ENCODE measurements around the gene PTPRN2. TPM values are rescaled to one million over a fixed set of nuclear protein-coding genes. Genes with fewer than 3 reads are reported as not detected.
A peak's percentile ranks its signal among the peaks of the same experiment; 100 is the strongest.

PTPRN2 gene
- total and polyA plus RNA-seq, 4 donors: 18.1 to 69.9 (median 50.4) TPM

DNA sequence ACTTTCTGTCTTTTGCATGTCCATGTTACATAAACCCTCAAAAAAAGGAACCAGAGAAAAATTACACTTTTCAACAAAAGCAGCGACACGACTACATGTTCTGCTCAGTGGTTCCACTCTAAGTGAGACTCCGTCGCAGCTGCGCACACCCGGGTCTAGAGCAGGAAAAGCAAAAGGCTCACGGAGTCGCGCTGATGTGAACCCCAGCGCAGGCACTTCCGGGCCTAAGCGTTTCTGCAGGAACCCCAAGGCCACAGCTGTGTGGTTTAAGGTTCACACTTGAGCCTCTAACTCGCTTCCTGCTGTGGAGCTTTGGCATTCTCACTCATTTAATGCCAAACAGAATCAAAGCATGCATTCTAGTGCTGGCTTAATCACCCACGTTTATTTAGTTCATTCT is 1010.6 kb downstream of the PTPRN2 start:
- no peaks in the 10 kb centered on the region for H3K27me3 ChIP-seq (ENCODE audit: control insufficient read depth, insufficient read depth, low read length)

DNA sequence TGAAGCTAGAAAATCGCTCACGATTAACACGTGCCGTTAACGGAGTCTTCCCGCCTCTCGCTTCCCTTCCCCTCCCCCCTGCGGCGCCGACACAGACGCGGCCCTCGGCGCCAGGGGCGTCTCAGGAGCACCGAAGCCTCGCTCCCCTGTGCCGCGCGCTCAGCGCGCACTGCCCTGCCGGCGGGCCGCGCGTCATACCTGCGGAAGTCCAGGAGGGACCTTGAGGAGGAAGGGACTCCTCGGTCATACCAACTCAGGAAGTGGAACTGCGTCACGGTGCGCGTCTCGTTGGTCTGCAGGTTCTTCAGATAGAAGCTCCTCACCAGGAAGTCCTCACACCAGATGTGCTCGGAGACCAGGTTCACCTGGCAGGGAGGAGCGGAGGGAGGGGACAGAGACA is 1011.2 kb downstream of the PTPRN2 start:
- Histone ChIP-seq H3K4me3 (ENCODE audit: low read depth, low read length) (no peak overlapping the region), H3K4me1 (ENCODE audit: control insufficient read depth, insufficient read depth, low read length) (peaks cover 22% of the 10 kb centered on the region), H3K27me3 (ENCODE audit: control insufficient read depth, insufficient read depth, low read length) (no peaks in the 10 kb centered on the region), H3K9me3 (ENCODE audit: control insufficient read depth, insufficient read depth, low read length) (no peaks in the 10 kb centered on the region), H3K27ac (ENCODE audit: low read depth, low read length) (no peak overlapping the region), H3K36me3 (ENCODE audit: control insufficient read depth, insufficient read depth, low read length) (peaks cover 20% of the 10 kb centered on the region)
- 55% methylated on average over 36 of the region's 36 CpGs for WGBS (ENCODE audit: insufficient coverage)
- no peak for DNase-seq (ENCODE audit: low read depth in 4 of 6, low spot score in 6 of 6)

More for the DNA sequence above, 1010.6 kb downstream of the PTPRN2 start:
- Histone ChIP-seq H3K27ac (ENCODE audit: low read depth, low read length) (no peak overlapping the region), H3K4me3 (ENCODE audit: low read depth, low read length) (no peak overlapping the region), H3K4me1 (ENCODE audit: control insufficient read depth, insufficient read depth, low read length) (peaks cover 26% of the 10 kb centered on the region), H3K36me3 (ENCODE audit: control insufficient read depth, insufficient read depth, low read length) (peaks cover 20% of the 10 kb centered on the region), H3K9me3 (ENCODE audit: control insufficient read depth, insufficient read depth, low read length) (no peaks in the 10 kb centered on the region)
- DNase-seq (ENCODE audit: low read depth in 4 of 6, low spot score in 6 of 6): no peak
- WGBS (ENCODE audit: insufficient coverage): 75% methylated on average over 14 of the region's 14 CpGs

DNA sequence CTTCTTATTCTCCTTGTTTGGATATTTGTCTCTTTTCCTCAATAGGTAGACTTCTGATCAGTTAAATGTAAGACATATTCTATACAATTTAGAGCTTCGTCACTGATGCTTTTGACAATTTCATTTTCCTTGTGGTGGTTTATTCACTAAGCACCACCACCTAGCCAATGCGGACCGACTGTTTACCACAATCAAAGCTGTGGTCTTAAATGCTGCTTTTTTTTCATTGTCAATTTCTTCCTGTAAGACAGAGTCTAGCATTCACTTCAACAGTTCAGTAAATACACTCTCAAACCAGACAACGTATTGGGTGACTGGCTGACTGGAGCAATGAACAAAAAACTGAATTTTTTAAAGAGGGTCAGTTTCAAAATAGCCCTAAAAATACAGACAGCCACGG is 1011.8 kb downstream of the PTPRN2 start:
- peaks cover 16% of the 10 kb centered on the region for H3K4me1 ChIP-seq (ENCODE audit: control insufficient read depth, insufficient read depth, low read length)
- 73% methylated on average over 4 of the region's 5 CpGs for WGBS (ENCODE audit: insufficient coverage)
- no peaks in the 10 kb centered on the region for H3K9me3 ChIP-seq (ENCODE audit: control insufficient read depth, insufficient read depth, low read length)
- H3K4me3 ChIP-seq (ENCODE audit: low read depth, low read length): no peak overlapping the region
- no peak overlapping the region for H3K27ac ChIP-seq (ENCODE audit: low read depth, low read length)
- H3K36me3 ChIP-seq (ENCODE audit: control insufficient read depth, insufficient read depth, low read length): peaks cover 19% of the 10 kb centered on the region
- no peak for DNase-seq (ENCODE audit: low read depth in 4 of 6, low spot score in 6 of 6)
- no peaks in the 10 kb centered on the region for H3K27me3 ChIP-seq (ENCODE audit: control insufficient read depth, insufficient read depth, low read length)

DNA sequence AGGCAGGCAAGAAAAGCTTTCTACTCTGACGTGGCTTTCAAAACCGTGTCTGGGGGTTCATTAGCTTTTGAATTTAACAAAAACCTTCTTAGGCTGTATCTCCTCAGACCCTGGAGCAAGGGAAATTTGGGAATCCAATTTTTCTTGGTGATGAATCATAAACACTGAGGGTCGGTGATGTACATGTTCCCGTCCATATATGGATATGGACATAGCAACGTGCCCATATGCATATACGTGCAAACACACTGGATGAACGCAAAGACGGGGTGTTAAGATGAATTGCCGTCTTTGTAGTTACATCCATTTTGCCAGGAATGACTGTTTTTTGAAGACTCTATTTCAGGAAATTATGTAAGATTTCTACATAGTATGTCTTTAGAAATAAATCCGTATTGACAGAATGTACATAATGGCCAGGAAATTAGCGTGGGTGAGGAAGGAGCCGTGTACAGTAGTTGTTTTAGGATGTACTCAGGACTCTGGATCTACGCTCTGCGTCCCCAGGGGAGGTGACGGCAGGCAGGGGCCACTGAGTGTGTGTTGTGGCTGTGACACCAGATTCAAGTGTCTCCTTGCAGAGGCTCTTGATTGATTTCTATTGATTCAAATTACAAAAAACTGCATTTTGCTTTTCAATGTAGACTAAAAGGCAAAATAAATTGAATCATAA is 1012.6 kb downstream of the PTPRN2 start:
- peak in 1 of 6 donors; percentile 15 for DNase-seq (ENCODE audit: low read depth in 4 of 6, low spot score in 6 of 6)
- no peak overlapping the region for H3K27ac ChIP-seq (ENCODE audit: low read depth, low read length)
- WGBS (ENCODE audit: insufficient coverage): 94% methylated on average over 9 of the region's 15 CpGs
- no peaks in the 10 kb centered on the region for H3K9me3 ChIP-seq (ENCODE audit: control insufficient read depth, insufficient read depth, low read length)
- no peak overlapping the region for H3K4me3 ChIP-seq (ENCODE audit: low read depth, low read length)
- H3K4me1 ChIP-seq (ENCODE audit: control insufficient read depth, insufficient read depth, low read length): peaks cover 9% of the 10 kb centered on the region
- H3K27me3 ChIP-seq (ENCODE audit: control insufficient read depth, insufficient read depth, low read length): no peaks in the 10 kb centered on the region
- peaks cover 21% of the 10 kb centered on the region for H3K36me3 ChIP-seq (ENCODE audit: control insufficient read depth, insufficient read depth, low read length)

DNA sequence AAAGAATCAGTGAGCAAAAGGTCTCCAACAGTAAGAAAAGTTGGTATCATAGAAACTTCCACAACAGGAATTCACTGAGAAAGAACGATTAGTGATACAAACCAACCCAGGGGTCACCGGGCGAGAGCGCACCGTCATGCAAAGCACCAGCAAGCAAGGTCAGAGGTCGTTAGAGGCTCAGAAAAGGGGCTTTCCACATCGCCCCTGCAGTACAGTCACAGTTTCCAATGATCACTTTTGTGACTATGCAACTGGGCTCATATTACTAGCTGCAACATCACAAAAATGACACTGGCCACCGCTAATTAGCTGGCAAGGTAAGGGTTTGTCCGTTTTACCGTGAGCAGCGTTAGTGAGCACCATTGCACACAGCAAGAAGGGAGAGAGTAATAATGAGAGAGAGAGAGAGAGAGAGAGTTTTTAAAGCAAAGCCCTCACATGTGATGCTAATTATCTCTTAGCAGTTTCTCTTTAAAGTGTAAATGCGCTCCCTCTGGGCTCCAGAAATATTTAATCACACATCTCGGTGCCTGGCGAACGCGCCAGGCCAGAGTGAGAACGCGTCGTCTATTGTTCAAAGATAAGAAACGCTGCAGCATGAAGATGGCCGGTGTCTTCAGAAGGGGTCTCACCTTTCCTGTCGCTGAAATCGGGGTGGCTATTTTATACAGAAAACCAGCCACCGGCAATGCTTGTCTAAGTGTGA is 1013.4 kb downstream of the PTPRN2 start:
- 64% methylated on average over 20 of the region's 24 CpGs for WGBS (ENCODE audit: insufficient coverage)
- no peaks in the 10 kb centered on the region for H3K27me3 ChIP-seq (ENCODE audit: control insufficient read depth, insufficient read depth, low read length)
- H3K9me3 ChIP-seq (ENCODE audit: control insufficient read depth, insufficient read depth, low read length): no peaks in the 10 kb centered on the region
- DNase-seq (ENCODE audit: low read depth in 4 of 6, low spot score in 6 of 6): peak in 2 of 6 donors; percentile 77 to 93
- H3K4me1 ChIP-seq (ENCODE audit: control insufficient read depth, insufficient read depth, low read length): peaks cover 12% of the 10 kb centered on the region
- no peak overlapping the region for H3K27ac ChIP-seq (ENCODE audit: low read depth, low read length)
- peaks cover 21% of the 10 kb centered on the region for H3K36me3 ChIP-seq (ENCODE audit: control insufficient read depth, insufficient read depth, low read length)
- no peak overlapping the region for H3K4me3 ChIP-seq (ENCODE audit: low read depth, low read length)

DNA sequence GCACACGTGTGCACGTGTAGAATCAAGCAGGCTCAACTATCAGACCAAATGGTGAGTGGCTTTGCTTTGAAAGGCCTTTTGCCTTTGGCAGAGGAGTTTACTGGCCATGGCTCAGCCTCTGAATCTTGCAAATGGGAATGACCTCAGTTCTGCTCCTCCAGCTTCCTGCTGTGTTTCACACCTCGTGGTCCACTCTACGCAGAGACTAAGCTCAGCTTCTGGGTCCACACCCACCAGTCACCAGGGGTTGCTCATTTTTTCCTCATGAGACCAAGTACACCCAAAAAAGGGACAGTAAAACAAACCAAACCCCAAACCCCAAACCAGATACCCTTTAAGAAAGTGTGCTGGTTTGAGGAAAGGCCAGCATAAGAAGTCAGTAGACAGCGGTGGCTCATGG is 1014.4 kb downstream of the PTPRN2 start:
- H3K4me1 ChIP-seq (ENCODE audit: control insufficient read depth, insufficient read depth, low read length): peaks cover 22% of the 10 kb centered on the region
- H3K27ac ChIP-seq (ENCODE audit: low read depth, low read length): no peak overlapping the region
- WGBS (ENCODE audit: insufficient coverage): 89% methylated on average over 5 of the region's 5 CpGs
- H3K36me3 ChIP-seq (ENCODE audit: control insufficient read depth, insufficient read depth, low read length): peaks cover 23% of the 10 kb centered on the region
- H3K27me3 ChIP-seq (ENCODE audit: control insufficient read depth, insufficient read depth, low read length): no peaks in the 10 kb centered on the region
- H3K4me3 ChIP-seq (ENCODE audit: low read depth, low read length): no peak overlapping the region
- H3K9me3 ChIP-seq (ENCODE audit: control insufficient read depth, insufficient read depth, low read length): no peaks in the 10 kb centered on the region
- no peak for DNase-seq (ENCODE audit: low read depth in 4 of 6, low spot score in 6 of 6)

DNA sequence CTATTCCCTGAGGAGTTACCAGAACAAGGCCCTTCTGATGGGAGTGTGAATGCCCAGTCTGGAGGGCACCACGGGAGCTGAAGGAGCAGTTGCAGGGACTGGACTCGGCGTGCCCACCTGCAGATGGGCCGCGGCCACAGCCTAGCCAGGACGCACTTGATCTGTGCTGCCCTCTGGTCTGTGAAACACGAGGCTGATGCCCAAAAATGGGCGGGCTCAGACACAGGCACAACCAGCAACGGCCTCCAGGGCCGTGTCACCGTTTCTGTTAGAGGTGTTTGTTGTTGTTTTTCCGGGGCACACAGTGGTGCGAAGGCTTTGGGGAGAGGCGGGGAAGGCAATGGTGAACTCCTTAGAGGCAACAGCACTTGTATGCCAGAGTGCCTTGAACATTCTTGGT is 1015.0 kb downstream of the PTPRN2 start:
- WGBS (ENCODE audit: insufficient coverage): 75% methylated on average over 13 of the region's 14 CpGs
- no peaks in the 10 kb centered on the region for H3K27me3 ChIP-seq (ENCODE audit: control insufficient read depth, insufficient read depth, low read length)
- no peak for DNase-seq (ENCODE audit: low read depth in 4 of 6, low spot score in 6 of 6)
- H3K9me3 ChIP-seq (ENCODE audit: control insufficient read depth, insufficient read depth, low read length): no peaks in the 10 kb centered on the region
- H3K4me1 ChIP-seq (ENCODE audit: control insufficient read depth, insufficient read depth, low read length): peaks cover 29% of the 10 kb centered on the region
- H3K36me3 ChIP-seq (ENCODE audit: control insufficient read depth, insufficient read depth, low read length): peaks cover 22% of the 10 kb centered on the region
- H3K27ac ChIP-seq (ENCODE audit: low read depth, low read length): no peak overlapping the region
- no peak overlapping the region for H3K4me3 ChIP-seq (ENCODE audit: low read depth, low read length)

DNA sequence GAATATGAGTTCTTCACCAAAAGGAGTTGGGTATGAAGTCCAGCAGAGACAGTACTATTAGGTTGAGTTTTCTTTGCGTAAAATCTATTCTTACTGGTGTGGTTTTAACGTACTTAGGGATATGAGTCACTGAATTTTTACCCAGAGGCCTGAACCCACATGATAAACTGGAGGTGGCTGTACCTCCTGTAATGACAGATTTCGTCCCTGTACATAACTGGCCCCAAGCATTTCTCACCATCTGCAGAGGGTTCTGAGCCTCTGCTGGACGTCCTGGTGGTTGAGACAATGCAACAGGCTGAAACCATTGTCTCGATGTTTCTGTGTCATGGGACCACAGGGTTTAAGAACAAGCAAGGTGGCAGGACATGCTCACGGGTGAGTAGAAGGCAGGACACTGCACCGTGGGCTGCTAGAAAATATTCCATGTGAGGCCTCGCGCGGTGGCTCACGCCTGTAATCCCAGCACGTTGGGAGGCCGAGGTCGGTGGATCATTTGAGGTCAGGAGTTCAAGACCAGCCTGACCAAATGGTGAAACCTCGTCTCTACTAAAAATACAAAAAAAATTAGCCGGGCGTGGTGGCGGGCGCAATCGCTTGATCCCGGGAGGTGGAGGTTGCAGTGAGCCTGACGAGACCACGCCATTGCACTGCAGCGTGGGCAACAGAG is 1017.0 kb downstream of the PTPRN2 start:
- H3K4me1 ChIP-seq (ENCODE audit: control insufficient read depth, insufficient read depth, low read length): peaks cover 37% of the 10 kb centered on the region
- DNase-seq (ENCODE audit: low read depth in 4 of 6, low spot score in 6 of 6): no peak
- H3K27ac ChIP-seq (ENCODE audit: low read depth, low read length): no peak overlapping the region
- no peaks in the 10 kb centered on the region for H3K9me3 ChIP-seq (ENCODE audit: control insufficient read depth, insufficient read depth, low read length)
- no peak overlapping the region for H3K4me3 ChIP-seq (ENCODE audit: low read depth, low read length)
- H3K36me3 ChIP-seq (ENCODE audit: control insufficient read depth, insufficient read depth, low read length): peaks cover 23% of the 10 kb centered on the region
- H3K27me3 ChIP-seq (ENCODE audit: control insufficient read depth, insufficient read depth, low read length): no peaks in the 10 kb centered on the region
- WGBS (ENCODE audit: insufficient coverage): 92% methylated on average over 18 of the region's 24 CpGs

DNA sequence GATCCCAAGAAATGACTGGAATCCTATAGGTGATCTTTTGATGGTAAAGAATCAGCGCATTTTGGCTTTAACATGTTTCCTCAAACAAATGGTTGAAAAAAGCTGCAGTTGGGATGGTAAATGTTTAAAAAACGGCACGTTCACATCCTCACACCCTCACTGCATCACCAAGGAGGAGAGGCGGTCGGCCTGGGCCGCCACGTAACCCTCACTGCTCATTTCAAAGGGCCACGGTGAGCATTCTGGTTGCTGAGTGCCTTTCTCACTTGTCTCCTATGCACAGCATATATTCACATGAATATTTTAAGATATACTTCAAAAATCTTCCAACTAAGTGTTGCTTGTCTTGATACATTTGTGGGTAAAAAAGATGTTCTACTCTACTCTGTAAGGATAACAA is 1017.7 kb downstream of the PTPRN2 start:
- Histone ChIP-seq H3K9me3 (ENCODE audit: control insufficient read depth, insufficient read depth, low read length) (no peaks in the 10 kb centered on the region), H3K36me3 (ENCODE audit: control insufficient read depth, insufficient read depth, low read length) (peaks cover 28% of the 10 kb centered on the region), H3K4me3 (ENCODE audit: low read depth, low read length) (no peak overlapping the region), H3K27ac (ENCODE audit: low read depth, low read length) (no peak overlapping the region), H3K27me3 (ENCODE audit: control insufficient read depth, insufficient read depth, low read length) (no peaks in the 10 kb centered on the region), H3K4me1 (ENCODE audit: control insufficient read depth, insufficient read depth, low read length) (peaks cover 37% of the 10 kb centered on the region)
- DNase-seq (ENCODE audit: low read depth in 4 of 6, low spot score in 6 of 6): no peak
- WGBS (ENCODE audit: insufficient coverage): no CpG with 5 or more reads among the region's 8 CpGs
